KOPT-K1 (cell line): Measurements from ENCODE around the gene PHACTR3.

Source experiments
- H3K27ac ChIP-seq: fragments of 200-600 bp; sonication (generic); 2 replicates; pipeline ENCODE4 v1.5.1; 2016; ENCODE audit warnings: antibody characterized with exemption, mild to moderate bottlenecking, low read depth, low read length; ENCODE audit not compliant: poor library complexity, severe bottlenecking
- H3K36me3 ChIP-seq: fragments of 200-600 bp; sonication (generic); 2 replicates; pipeline ENCODE4 v1.5.1; 2017; ENCODE audit warnings: antibody characterized with exemption, mild to moderate bottlenecking, low read length, moderate library complexity; ENCODE audit not compliant: insufficient read depth
- H3K9me3 ChIP-seq: fragments of 200-600 bp; sonication (generic); 2 replicates; pipeline ENCODE4 v1.5.1; 2017; ENCODE audit warnings: antibody characterized with exemption, low read length, mild to moderate bottlenecking; ENCODE audit not compliant: insufficient read depth, poor library complexity, severe bottlenecking

The PHACTR3 gene

GRCh38 chr20:59631751-59632540 lies 27.6 kb downstream of the PHACTR3 start:
- Histone ChIP-seq H3K27ac (no peak overlapping the region), H3K36me3 (peaks cover 13% of the 10 kb centered on the region; the same call in 1 of the 2 replicates), H3K9me3 (no peaks in the 10 kb centered on the region)

- Histone ChIP-seq H3K27ac (no peak overlapping the region), H3K9me3 (no peaks in the 10 kb centered on the region), H3K36me3 (peaks cover 13% of the 10 kb centered on the region; the same call in 1 of the 2 replicates)
Measured at GRCh38 chr20:59632541-59633113, 28.3 kb downstream of the PHACTR3 start.

- H3K36me3 ChIP-seq, result peaks cover 7% of the 10 kb centered on the region; the same call in 1 of the 2 replicates
- H3K27ac ChIP-seq, result no peak overlapping the region
- no peaks in the 10 kb centered on the region for H3K9me3 ChIP-seq
Measured at GRCh38 chr20:59633656-59634251, 29.4 kb downstream of the PHACTR3 start.

GRCh38 chr20:59634435-59635005 lies 30.2 kb downstream of the PHACTR3 start:
- H3K36me3 ChIP-seq, result peaks cover 7% of the 10 kb centered on the region; the same call in 1 of the 2 replicates
- no peaks in the 10 kb centered on the region for H3K9me3 ChIP-seq
- no peak overlapping the region for H3K27ac ChIP-seq

DNA sequence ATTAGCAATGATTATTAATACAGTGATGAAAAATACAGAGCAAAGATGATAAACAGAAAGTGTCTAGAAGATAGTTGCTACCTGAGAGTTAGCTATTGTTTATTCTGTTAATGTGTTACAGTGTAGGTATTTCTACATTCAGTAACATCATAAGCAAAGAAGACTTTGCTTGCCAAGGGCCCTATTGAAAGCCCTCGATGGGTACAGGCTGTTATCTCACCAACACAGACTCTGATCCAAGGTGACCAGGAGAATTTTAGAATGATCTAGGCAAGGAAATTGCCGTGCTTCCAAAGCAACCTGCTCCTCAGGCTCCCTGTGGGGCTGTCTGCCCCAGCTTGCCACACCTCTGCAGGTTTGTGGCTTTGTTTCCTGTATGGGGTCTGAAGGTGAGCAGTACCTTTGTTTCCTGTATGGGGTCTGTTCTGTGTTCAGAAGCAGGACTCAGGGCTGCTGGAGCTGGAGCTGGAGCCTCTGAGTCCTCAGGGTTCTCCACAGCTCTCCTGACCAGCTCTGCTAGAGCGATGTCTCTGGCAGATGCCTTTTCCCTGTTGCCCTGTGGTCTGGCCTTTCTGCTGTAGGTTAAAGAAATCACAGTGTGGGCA lies 32.5 kb downstream of the PHACTR3 start:
- Histone ChIP-seq H3K36me3 (peaks cover 7% of the 10 kb centered on the region), H3K9me3 (no peaks in the 10 kb centered on the region), H3K27ac (no peak overlapping the region)

DNA sequence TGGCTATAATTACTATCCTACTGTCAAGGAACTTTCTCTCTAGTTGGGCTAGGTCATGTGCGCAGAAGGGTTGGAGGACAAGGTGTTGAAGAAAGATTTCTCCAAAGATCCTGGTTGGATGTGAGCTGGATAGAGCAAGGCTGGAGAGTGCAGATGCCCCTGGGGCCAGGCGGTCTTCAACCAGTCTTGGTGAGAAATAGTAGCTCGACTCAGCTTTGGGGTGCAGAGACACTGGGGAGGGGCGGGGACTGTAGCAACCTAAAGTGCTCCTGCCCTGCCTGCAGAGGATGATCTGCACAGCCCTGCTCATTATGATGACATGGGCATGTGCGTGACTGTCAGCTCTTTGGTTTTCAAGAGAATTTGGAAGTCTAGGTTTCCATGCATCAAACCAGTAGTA lies 35.9 kb downstream of the PHACTR3 start:
- Histone ChIP-seq H3K36me3 (peaks cover 15% of the 10 kb centered on the region), H3K9me3 (peaks cover 18% of the 10 kb centered on the region), H3K27ac (no peak overlapping the region)

DNA sequence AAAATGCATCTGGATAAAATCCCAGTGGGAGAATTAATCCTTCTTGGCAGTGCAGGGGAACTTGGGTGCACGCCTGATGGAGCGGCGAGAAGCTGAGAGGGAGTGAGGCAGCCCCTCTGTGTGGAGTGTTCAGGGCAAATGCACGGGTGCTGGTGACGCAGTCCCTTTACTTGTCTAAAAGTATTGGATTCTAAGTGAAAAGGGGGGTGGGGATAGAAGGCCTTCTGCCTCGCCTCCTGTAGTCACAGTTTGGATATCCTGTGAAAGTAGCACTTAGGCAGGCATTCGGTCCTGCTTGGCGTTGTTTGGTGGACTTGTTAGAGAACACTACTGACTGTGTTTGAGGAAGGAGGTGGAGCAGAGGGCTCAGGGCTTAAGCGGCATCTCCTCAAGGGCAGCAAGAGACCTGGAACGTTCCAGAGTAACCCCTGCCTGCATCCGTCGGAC lies 39.3 kb downstream of the PHACTR3 start:
- peaks cover 19% of the 10 kb centered on the region for H3K36me3 ChIP-seq
- no peak overlapping the region for H3K27ac ChIP-seq
- peaks cover 43% of the 10 kb centered on the region for H3K9me3 ChIP-seq

DNA sequence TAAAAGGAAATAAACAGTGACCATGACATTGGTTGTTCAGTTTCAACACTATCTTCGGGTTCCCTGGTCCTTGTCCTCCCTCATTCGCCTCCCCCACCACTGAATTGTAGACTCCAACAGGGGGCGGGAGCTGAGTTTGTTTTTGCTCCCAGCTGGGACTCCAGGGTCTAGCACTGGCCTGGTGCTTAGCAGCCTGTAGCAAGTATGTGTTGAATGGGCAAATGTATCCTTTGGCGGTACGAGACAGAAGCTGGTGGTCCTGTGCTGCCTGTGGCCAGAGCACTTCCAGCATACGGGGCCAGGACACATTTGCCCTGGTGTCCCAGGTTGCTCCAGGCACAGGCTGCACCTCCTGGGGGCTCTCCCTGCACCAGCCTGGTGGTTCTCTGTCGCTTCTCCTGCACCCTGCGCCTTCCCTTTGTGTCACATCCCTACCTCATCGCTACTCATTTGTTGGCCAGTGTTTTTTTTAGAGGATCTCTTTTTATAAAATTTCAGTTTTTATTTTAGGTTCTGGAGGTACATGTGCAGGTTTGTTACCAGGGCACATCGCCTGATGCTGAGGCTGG lies 40.1 kb downstream of the PHACTR3 start:
- Histone ChIP-seq H3K27ac (no peak overlapping the region), H3K36me3 (peaks cover 19% of the 10 kb centered on the region), H3K9me3 (peaks cover 43% of the 10 kb centered on the region)

- H3K9me3 ChIP-seq, result peaks cover 43% of the 10 kb centered on the region
- H3K27ac ChIP-seq, result no peak overlapping the region
- H3K36me3 ChIP-seq, result peaks cover 19% of the 10 kb centered on the region
Measured at GRCh38 chr20:59645271-59645670, 40.9 kb downstream of the PHACTR3 start.

GRCh38 chr20:59645761-59646171 lies 41.4 kb downstream of the PHACTR3 start:
- Histone ChIP-seq H3K36me3 (peaks cover 19% of the 10 kb centered on the region), H3K27ac (no peak overlapping the region), H3K9me3 (peaks cover 43% of the 10 kb centered on the region)

- peaks cover 19% of the 10 kb centered on the region for H3K36me3 ChIP-seq
- no peak overlapping the region for H3K27ac ChIP-seq
- peaks cover 43% of the 10 kb centered on the region for H3K9me3 ChIP-seq
Measured at GRCh38 chr20:59646487-59646886, 42.1 kb downstream of the PHACTR3 start.

GRCh38 chr20:59647271-59647670 lies 42.9 kb downstream of the PHACTR3 start:
- no peak overlapping the region for H3K27ac ChIP-seq
- peaks cover 43% of the 10 kb centered on the region for H3K9me3 ChIP-seq
- peaks cover 19% of the 10 kb centered on the region for H3K36me3 ChIP-seq

GRCh38 chr20:59648466-59649070 lies 44.2 kb downstream of the PHACTR3 start:
- Histone ChIP-seq H3K27ac (no peak overlapping the region), H3K36me3 (peaks cover 13% of the 10 kb centered on the region), H3K9me3 (peaks cover 43% of the 10 kb centered on the region)

DNA sequence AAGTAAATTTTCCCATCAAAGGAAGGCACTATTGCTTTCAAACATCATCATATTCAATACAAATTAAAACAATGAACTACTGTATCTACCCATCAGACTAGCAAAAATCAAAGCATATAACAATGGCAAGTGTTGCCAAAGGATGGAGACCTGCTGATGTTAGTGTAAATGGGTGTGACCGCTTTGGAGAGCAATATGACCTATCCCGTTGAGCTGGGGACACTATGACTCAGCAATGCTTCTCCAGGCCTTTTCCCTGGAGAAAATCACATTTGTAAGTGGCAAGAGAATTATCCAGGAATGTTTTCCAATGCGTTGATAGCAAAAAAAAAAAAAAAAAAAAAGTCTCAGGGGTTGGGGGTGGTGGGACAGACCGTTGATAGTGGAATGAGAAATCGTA lies 46.1 kb downstream of the PHACTR3 start:
- H3K36me3 ChIP-seq, result 0 out of 2 replicates have a peak, but pooled peaks cover 4% of the 10 kb centered on the region
- H3K9me3 ChIP-seq, result peaks cover 24% of the 10 kb centered on the region
- H3K27ac ChIP-seq, result no peak overlapping the region
